ENCODE measurements around the gene MLC1. TPM values are rescaled to one million over a fixed set of nuclear protein-coding genes. Genes with fewer than 3 reads are reported as not detected.

The MLC1 gene
- 1 to 10 TPM; 1.9 to 2.9 TPM for total RNA-seq

GRCh38 chr22:50085211-50085972, at the start of gene MLC1:
Gene MLC1 (minus strand): TSS chr22:50085426. CDS start chr22:50084902, 524 bp downstream.
- DNase-seq (peak; percentile 48), ATAC-seq (no peak)
- H3K9me3 Mint-ChIP-seq (ENCODE audit: low read depth) = peaks cover 15% of the 10 kb centered on the region
- peaks cover 3% of the 10 kb centered on the region for H3K4me1 Mint-ChIP-seq
- H3K4me3 Mint-ChIP-seq = peak within 1 kb of the TSS; percentile 51
- H3K27me3 Mint-ChIP-seq = no peaks in the 10 kb centered on the region
- CTCF ChIA-PET = interaction anchor here (0.5 to 3.2 kb wide), 10 partner anchors 11 to 155 kb away, joined by 3 to 9 read pairs (median 3); no protein-coding TSS in a partner anchor
- H3K27ac Mint-ChIP-seq = no peak within 1 kb of the TSS
- H3K36me3 Mint-ChIP-seq = peaks cover 15% of the 10 kb centered on the region

GRCh38 chr22:50134481-50134880, 49.3 kb upstream of the MLC1 start:
- ATAC-seq = no peak
- Mint-ChIP-seq H3K27me3 (peaks cover 48% of the 10 kb centered on the region), H3K4me1 (no peaks in the 10 kb centered on the region), H3K4me3 (no peak overlapping the region), H3K27ac (no peak overlapping the region), H3K9me3 (ENCODE audit: low read depth) (no peaks in the 10 kb centered on the region), H3K36me3 (no peaks in the 10 kb centered on the region)
- CTCF ChIA-PET = no interaction called here
- DNase-seq = no peak

- DNase-seq (no peak), ATAC-seq (no peak)
- CTCF ChIA-PET = no interaction called here
- H3K4me1 Mint-ChIP-seq = no peaks in the 10 kb centered on the region
- no peak overlapping the region for H3K27ac Mint-ChIP-seq
- H3K36me3 Mint-ChIP-seq = no peaks in the 10 kb centered on the region
- H3K4me3 Mint-ChIP-seq = no peak overlapping the region
- H3K9me3 Mint-ChIP-seq (ENCODE audit: low read depth) = no peaks in the 10 kb centered on the region
- peaks cover 47% of the 10 kb centered on the region for H3K27me3 Mint-ChIP-seq
Observed at GRCh38 chr22:50131894-50132293, 46.7 kb upstream of the MLC1 start.

- Mint-ChIP-seq H3K36me3 (no peaks in the 10 kb centered on the region), H3K9me3 (ENCODE audit: low read depth) (peaks cover under 1% of the 10 kb centered on the region), H3K4me3 (no peak overlapping the region), H3K4me1 (no peaks in the 10 kb centered on the region), H3K27ac (no peak overlapping the region), H3K27me3 (peaks cover 41% of the 10 kb centered on the region)
- ATAC-seq (no peak), DNase-seq (no peak)
- CTCF ChIA-PET = no interaction called here
Observed at GRCh38 chr22:50129121-50129736, 44.0 kb upstream of the MLC1 start.

- peaks cover 43% of the 10 kb centered on the region for H3K27me3 Mint-ChIP-seq
- no peaks in the 10 kb centered on the region for H3K4me1 Mint-ChIP-seq
- H3K27ac Mint-ChIP-seq = no peak overlapping the region
- ATAC-seq (no peak), DNase-seq (no peak)
- CTCF ChIA-PET = no interaction called here
- peaks cover 6% of the 10 kb centered on the region for H3K36me3 Mint-ChIP-seq
- peaks cover 13% of the 10 kb centered on the region for H3K9me3 Mint-ChIP-seq (ENCODE audit: low read depth)
- H3K4me3 Mint-ChIP-seq = no peak overlapping the region
Observed at GRCh38 chr22:50125029-50125428, 39.8 kb upstream of the MLC1 start.

- CTCF ChIA-PET = no interaction called here
- Mint-ChIP-seq H3K27ac (no peak overlapping the region), H3K9me3 (ENCODE audit: low read depth) (peaks cover 13% of the 10 kb centered on the region), H3K4me3 (no peak overlapping the region), H3K36me3 (peaks cover 6% of the 10 kb centered on the region), H3K4me1 (no peaks in the 10 kb centered on the region), H3K27me3 (peaks cover 40% of the 10 kb centered on the region)
- no peak for ATAC-seq
- DNase-seq = no peak
Observed at GRCh38 chr22:50123119-50123518, 37.9 kb upstream of the MLC1 start.

- no peak overlapping the region for H3K4me3 Mint-ChIP-seq
- DNase-seq (no peak), ATAC-seq (no peak)
- CTCF ChIA-PET = no interaction called here
- H3K9me3 Mint-ChIP-seq (ENCODE audit: low read depth) = peaks cover 13% of the 10 kb centered on the region
- peaks cover 38% of the 10 kb centered on the region for H3K27me3 Mint-ChIP-seq
- no peak overlapping the region for H3K27ac Mint-ChIP-seq
- H3K4me1 Mint-ChIP-seq = no peaks in the 10 kb centered on the region
- H3K36me3 Mint-ChIP-seq = peaks cover 6% of the 10 kb centered on the region
Observed at GRCh38 chr22:50121202-50121740, 36.0 kb upstream of the MLC1 start.

- no peak for ATAC-seq
- H3K9me3 Mint-ChIP-seq (ENCODE audit: low read depth) = peaks cover 13% of the 10 kb centered on the region
- H3K27me3 Mint-ChIP-seq = peaks cover 37% of the 10 kb centered on the region
- H3K36me3 Mint-ChIP-seq = peaks cover 6% of the 10 kb centered on the region
- no peaks in the 10 kb centered on the region for H3K4me1 Mint-ChIP-seq
- no peak for DNase-seq
- CTCF ChIA-PET = no interaction called here
- H3K27ac Mint-ChIP-seq = no peak overlapping the region
- H3K4me3 Mint-ChIP-seq = no peak overlapping the region
Observed at GRCh38 chr22:50119768-50120251, 34.6 kb upstream of the MLC1 start.

GRCh38 chr22:50119169-50119767, 34.0 kb upstream of the MLC1 start:
- Mint-ChIP-seq H3K4me3 (no peak overlapping the region), H3K9me3 (ENCODE audit: low read depth) (peaks cover 12% of the 10 kb centered on the region), H3K4me1 (no peaks in the 10 kb centered on the region), H3K27ac (no peak overlapping the region), H3K27me3 (peaks cover 37% of the 10 kb centered on the region), H3K36me3 (peaks cover 6% of the 10 kb centered on the region)
- CTCF ChIA-PET = interaction anchor here (1.6 kb wide), 1 partner anchor 14 kb away, joined by 5 read pairs; no protein-coding TSS in a partner anchor
- no peak for DNase-seq
- ATAC-seq = no peak

- H3K36me3 Mint-ChIP-seq = peaks cover 6% of the 10 kb centered on the region
- DNase-seq = no peak
- no peak for ATAC-seq
- CTCF ChIA-PET = interaction anchor here (1.0 to 1.6 kb wide), 2 partner anchors 9 to 13 kb away, joined by 4 to 5 read pairs; no protein-coding TSS in a partner anchor
- H3K27me3 Mint-ChIP-seq = peaks cover 31% of the 10 kb centered on the region
- no peak overlapping the region for H3K4me3 Mint-ChIP-seq
- no peaks in the 10 kb centered on the region for H3K4me1 Mint-ChIP-seq
- H3K27ac Mint-ChIP-seq = no peak overlapping the region
- peaks cover 6% of the 10 kb centered on the region for H3K9me3 Mint-ChIP-seq (ENCODE audit: low read depth)
Observed at GRCh38 chr22:50118557-50119168, 33.4 kb upstream of the MLC1 start.

- Mint-ChIP-seq H3K9me3 (ENCODE audit: low read depth) (peaks cover under 1% of the 10 kb centered on the region), H3K27me3 (peaks cover 27% of the 10 kb centered on the region), H3K4me3 (no peak overlapping the region), H3K4me1 (peaks cover under 1% of the 10 kb centered on the region), H3K27ac (no peak overlapping the region), H3K36me3 (peaks cover 2% of the 10 kb centered on the region)
- ATAC-seq (no peak), DNase-seq (no peak)
- CTCF ChIA-PET = interaction anchor here (1.0 to 1.6 kb wide), 2 partner anchors 9 to 13 kb away, joined by 4 to 5 read pairs; no protein-coding TSS in a partner anchor
Observed at GRCh38 chr22:50118129-50118528, 32.9 kb upstream of the MLC1 start.

- no peaks in the 10 kb centered on the region for H3K9me3 Mint-ChIP-seq (ENCODE audit: low read depth)
- peaks cover 9% of the 10 kb centered on the region for H3K4me1 Mint-ChIP-seq
- no peak overlapping the region for H3K27ac Mint-ChIP-seq
- no peak for DNase-seq
- ATAC-seq = no peak
- H3K36me3 Mint-ChIP-seq = no peaks in the 10 kb centered on the region
- peaks cover 22% of the 10 kb centered on the region for H3K27me3 Mint-ChIP-seq
- CTCF ChIA-PET = interaction anchor here (1.6 kb wide), 1 partner anchor 12 kb away, joined by 5 read pairs; no protein-coding TSS in a partner anchor
- no peak overlapping the region for H3K4me3 Mint-ChIP-seq
Observed at GRCh38 chr22:50117168-50117762, 32.0 kb upstream of the MLC1 start.

- ATAC-seq = no peak
- CTCF ChIA-PET = interaction anchor here (0.7 to 0.8 kb wide), 2 partner anchors 10 to 27 kb away, joined by 3 to 4 read pairs; no protein-coding TSS in a partner anchor
- H3K9me3 Mint-ChIP-seq (ENCODE audit: low read depth) = no peaks in the 10 kb centered on the region
- peaks cover 17% of the 10 kb centered on the region for H3K27me3 Mint-ChIP-seq
- no peak overlapping the region for H3K27ac Mint-ChIP-seq
- DNase-seq = no peak
- H3K4me3 Mint-ChIP-seq = no peak overlapping the region
- H3K36me3 Mint-ChIP-seq = no peaks in the 10 kb centered on the region
- H3K4me1 Mint-ChIP-seq = peaks cover 19% of the 10 kb centered on the region
Observed at GRCh38 chr22:50115693-50116092, 30.5 kb upstream of the MLC1 start.
